Mesenchymal stem cell (in vitro differentiated cells and primary cell): Measurements from ENCODE around the gene SIK3.

Experiments
- DNase-seq: peaks from one replicate; pipeline ENCODE4 v3.0.0-alpha.2; 2013
- H2AFZ ChIP-seq: one replicate; pipeline ENCODE4 v1.6.1; 2013; ENCODE audit warnings: low read depth, mild to moderate bottlenecking, control low read depth, inconsistent platforms, low read length, moderate library complexity
- H2AK5ac ChIP-seq: 2 replicates; pipeline ENCODE4 v1.6.1; 2013; ENCODE audit warnings: low read length, moderate library complexity, mild to moderate bottlenecking, inconsistent platforms; ENCODE audit not compliant: severe bottlenecking
- H2BK120ac ChIP-seq: one replicate; pipeline ENCODE4 v1.6.1; 2013; ENCODE audit warnings: low read depth, mild to moderate bottlenecking, inconsistent platforms, low read length, moderate library complexity
- H2BK12ac ChIP-seq, 2 experiments: one replicate each; pipeline ENCODE4 v1.6.1; 2013; ENCODE audit warnings: inconsistent platforms in 2 of 2, low read length in 2 of 2, mild to moderate bottlenecking in 2 of 2, moderate library complexity in 2 of 2, control low read depth in 1 of 2
- H2BK15ac ChIP-seq: one replicate; pipeline ENCODE4 v1.6.1; 2013; ENCODE audit warnings: mild to moderate bottlenecking, low read depth, inconsistent platforms; ENCODE audit not compliant: poor library complexity, severe bottlenecking
- H2BK5ac ChIP-seq: 2 replicates; pipeline ENCODE4 v1.6.1; 2013; ENCODE audit warnings: low read depth, mild to moderate bottlenecking, low read length, control low read depth, inconsistent platforms; ENCODE audit not compliant: poor library complexity, severe bottlenecking
- H3K14ac ChIP-seq, 2 experiments: one replicate each; pipeline ENCODE4 v1.6.1; 2013; ENCODE audit warnings: inconsistent platforms in 2 of 2, low read length in 2 of 2, control low read depth in 1 of 2, mild to moderate bottlenecking in 1 of 2, moderate library complexity in 1 of 2
- H3K18ac ChIP-seq, 2 experiments: one replicate each; pipeline ENCODE4 v1.6.1; 2013; ENCODE audit warnings: inconsistent platforms in 2 of 2, low read length in 2 of 2, control low read depth in 1 of 2, low read depth in 1 of 2, mild to moderate bottlenecking in 1 of 2
- H3K23ac ChIP-seq, 2 experiments: one replicate each; pipeline ENCODE4 v1.6.1; 2013; ENCODE audit warnings: inconsistent platforms in 2 of 2, low read length in 2 of 2, mild to moderate bottlenecking in 2 of 2, moderate library complexity in 2 of 2, control low read depth in 1 of 2
- H3K27ac ChIP-seq: 2 replicates; pipeline ENCODE4 v1.5.1; 2013; ENCODE audit warnings: mild to moderate bottlenecking, moderate library complexity, low read length, control low read depth, inconsistent platforms; ENCODE audit not compliant: poor library complexity, severe bottlenecking
- H3K27me3 ChIP-seq, 2 experiments: 2 replicates each; pipeline versions ENCODE4 v1.6.1 to v1.7.0; 2013; ENCODE audit warnings: low read length in 2 of 2, mild to moderate bottlenecking in 2 of 2, moderate library complexity in 2 of 2, control low read depth in 1 of 2, inconsistent platforms in 1 of 2; ENCODE audit not compliant: control insufficient read depth in 1 of 2, insufficient read depth in 1 of 2
- H3K36me3 ChIP-seq, 2 experiments: 2 replicates each; pipeline versions ENCODE4 v1.6.1 to v1.7.0; 2013; ENCODE audit warnings: low read length in 2 of 2, control low read depth in 1 of 2, inconsistent platforms in 1 of 2, low read depth in 1 of 2, mild to moderate bottlenecking in 1 of 2; ENCODE audit not compliant: insufficient read depth in 2 of 2, control insufficient read depth in 1 of 2
- H3K4ac ChIP-seq, 2 experiments: one replicate each; pipeline ENCODE4 v1.6.1; 2013; ENCODE audit warnings: inconsistent platforms in 2 of 2, low read length in 2 of 2, mild to moderate bottlenecking in 2 of 2, moderate library complexity in 2 of 2, control low read depth in 1 of 2, low read depth in 1 of 2
- H3K4me1 ChIP-seq: 2 replicates; pipeline ENCODE4 v1.6.1; 2013; ENCODE audit warnings: low read depth, low read length, control low read depth; ENCODE audit not compliant: control insufficient read depth, insufficient read depth
- H3K4me2 ChIP-seq: 2 replicates; pipeline ENCODE4 v1.6.1; 2013; ENCODE audit warnings: low read length, mild to moderate bottlenecking, inconsistent platforms; ENCODE audit not compliant: poor library complexity, severe bottlenecking
- H3K4me3 ChIP-seq, 2 experiments: 2 replicates each; pipeline versions ENCODE4 v1.5.1 to v1.7.0; 2013; ENCODE audit warnings: low read length in 2 of 2, mild to moderate bottlenecking in 2 of 2, control low read depth in 1 of 2, low read depth in 1 of 2; ENCODE audit not compliant: insufficient read depth in 1 of 2
- H3K79me1 ChIP-seq: replicated peaks from 2 replicates; pipeline ENCODE4 v1.6.1; 2013; ENCODE audit warnings: mild to moderate bottlenecking, control low read depth, low read length, inconsistent platforms; ENCODE audit not compliant: poor library complexity, severe bottlenecking
- H3K9ac ChIP-seq: 2 replicates; pipeline ENCODE4 v1.7.0; 2013; ENCODE audit warnings: mild to moderate bottlenecking, low read length, moderate library complexity
- H3K9me3 ChIP-seq: 2 replicates; pipeline ENCODE4 v1.7.0; 2013; ENCODE audit warnings: mild to moderate bottlenecking, low read length; ENCODE audit not compliant: control insufficient read depth
- H4K8ac ChIP-seq: one replicate; pipeline ENCODE4 v1.6.1; 2013; ENCODE audit warnings: inconsistent platforms, mild to moderate bottlenecking, low read length, moderate library complexity
- H4K91ac ChIP-seq: one replicate; pipeline ENCODE4 v1.6.1; 2013; ENCODE audit warnings: mild to moderate bottlenecking, low read length, inconsistent platforms
- WGBS: methylation state at CpG from one replicate; pipeline ENCODE4 v1.1.7; 2013; ENCODE audit warnings: mixed read lengths; 5-methylcytosine and 5-hydroxymethylcytosine counted together

Gene SIK3

DNA sequence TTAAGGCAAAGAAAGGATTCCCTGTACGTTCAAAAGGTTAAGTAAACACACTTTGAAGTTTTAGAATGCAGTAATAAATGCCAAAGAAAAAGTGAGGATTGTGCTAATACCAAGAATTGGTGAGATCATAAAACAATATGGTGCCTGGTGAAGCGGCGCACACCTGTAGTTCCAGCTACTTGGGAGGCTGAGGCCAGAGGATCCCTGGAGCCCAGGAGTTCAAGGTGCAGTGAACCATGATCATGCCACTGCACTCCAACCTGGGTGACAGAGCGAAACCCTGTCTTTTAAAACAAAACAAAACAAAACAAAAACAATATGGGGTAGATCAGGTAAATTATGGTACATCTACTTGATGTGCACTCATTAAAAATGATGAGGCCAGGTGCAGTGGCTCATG is 187.4 kb downstream of the SIK3 start:
- Histone ChIP-seq H3K36me3 (no peaks in the 10 kb centered on the region), H3K18ac (no peak overlapping the region), H4K91ac (no peak overlapping the region), H3K23ac (no peak overlapping the region), H3K4me1 (no peaks in the 10 kb centered on the region), H3K4ac (no peak overlapping the region), H3K9me3 (no peaks in the 10 kb centered on the region), H2BK120ac (no peak overlapping the region), H2AFZ (no peak overlapping the region), H4K8ac (no peak overlapping the region), H3K9ac (no peak overlapping the region), H3K79me1 (peaks cover 11% of the 10 kb centered on the region), H3K27ac (no peak overlapping the region), H2AK5ac (no peak overlapping the region), H3K4me3 (no peak overlapping the region), H2BK12ac (no peak overlapping the region), H2BK5ac (no peak overlapping the region), H3K4me2 (no peak overlapping the region), H3K27me3 (no peaks in the 10 kb centered on the region), H3K14ac (no peak overlapping the region), H2BK15ac (no peak overlapping the region)
- 91% methylated on average over 3 of the region's 4 CpGs for WGBS
- no peak for DNase-seq

DNA sequence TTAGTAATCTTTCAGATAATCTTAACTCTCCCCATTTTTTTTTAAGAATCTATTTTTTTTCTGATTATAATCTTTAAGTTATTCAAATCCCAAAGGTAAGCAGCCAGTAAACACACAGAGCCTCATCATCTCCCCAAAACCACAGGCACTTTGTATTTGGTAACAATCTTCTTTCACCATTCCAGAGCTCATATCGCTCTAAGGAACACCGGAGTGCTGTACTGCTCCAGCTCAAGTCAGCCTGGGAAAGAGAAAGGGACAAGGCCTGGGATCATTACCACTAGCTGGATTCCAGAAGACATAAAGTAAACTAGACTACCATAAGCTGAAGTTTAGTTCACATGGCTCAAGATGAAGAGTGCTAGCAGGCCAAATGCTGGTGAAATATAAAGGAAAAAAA is 187.8 kb downstream of the SIK3 start:
- no peak overlapping the region for H3K4me3 ChIP-seq
- H3K36me3 ChIP-seq: peaks cover 0 to 2% of the 10 kb centered on the region in 2 experiments
- DNase-seq: peak; percentile 65
- H2BK120ac ChIP-seq: no peak overlapping the region
- H3K14ac ChIP-seq: no peak overlapping the region
- H3K27ac ChIP-seq: no peak overlapping the region
- no peak overlapping the region for H3K18ac ChIP-seq
- no peak overlapping the region for H4K8ac ChIP-seq
- no peak overlapping the region for H3K4me2 ChIP-seq
- no peaks in the 10 kb centered on the region for H3K9me3 ChIP-seq
- H2BK12ac ChIP-seq: no peak overlapping the region
- peaks cover 11% of the 10 kb centered on the region for H3K79me1 ChIP-seq
- no peak overlapping the region for H2BK5ac ChIP-seq
- WGBS: 60% methylated on average over 1 of the region's 2 CpGs
- H3K9ac ChIP-seq: no peak overlapping the region
- H3K27me3 ChIP-seq: no peaks in the 10 kb centered on the region
- H2BK15ac ChIP-seq: no peak overlapping the region
- no peak overlapping the region for H2AK5ac ChIP-seq
- no peak overlapping the region for H4K91ac ChIP-seq
- H2AFZ ChIP-seq: no peak overlapping the region
- H3K4me1 ChIP-seq: no peaks in the 10 kb centered on the region
- no peak overlapping the region for H3K23ac ChIP-seq
- H3K4ac ChIP-seq: no peak overlapping the region

GRCh38 chr11:116909245-116909644 is 189.0 kb downstream of the SIK3 start:
- no peaks in the 10 kb centered on the region for H3K27me3 ChIP-seq
- no peak overlapping the region for H2BK15ac ChIP-seq
- H2BK5ac ChIP-seq: no peak overlapping the region
- H3K14ac ChIP-seq: no peak overlapping the region
- H3K23ac ChIP-seq: no peak overlapping the region
- H3K36me3 ChIP-seq: peaks cover 0 to 4% of the 10 kb centered on the region in 2 experiments
- WGBS: 92% methylated on average over 1 of the region's 1 CpG
- H3K79me1 ChIP-seq: peaks cover 11% of the 10 kb centered on the region
- H3K9me3 ChIP-seq: no peaks in the 10 kb centered on the region
- H2BK120ac ChIP-seq: no peak overlapping the region
- H3K4me3 ChIP-seq: no peak overlapping the region
- H4K8ac ChIP-seq: no peak overlapping the region
- no peak overlapping the region for H2AK5ac ChIP-seq
- no peak overlapping the region for H2BK12ac ChIP-seq
- no peak overlapping the region for H3K9ac ChIP-seq
- DNase-seq: no peak
- H3K4me2 ChIP-seq: no peak overlapping the region
- H3K4me1 ChIP-seq: no peaks in the 10 kb centered on the region
- H4K91ac ChIP-seq: no peak overlapping the region
- H3K27ac ChIP-seq: no peak overlapping the region
- peak overlapping the region in 1 of 2 experiments; percentile 61 for H3K4ac ChIP-seq
- no peak overlapping the region for H3K18ac ChIP-seq
- H2AFZ ChIP-seq: no peak overlapping the region

DNA sequence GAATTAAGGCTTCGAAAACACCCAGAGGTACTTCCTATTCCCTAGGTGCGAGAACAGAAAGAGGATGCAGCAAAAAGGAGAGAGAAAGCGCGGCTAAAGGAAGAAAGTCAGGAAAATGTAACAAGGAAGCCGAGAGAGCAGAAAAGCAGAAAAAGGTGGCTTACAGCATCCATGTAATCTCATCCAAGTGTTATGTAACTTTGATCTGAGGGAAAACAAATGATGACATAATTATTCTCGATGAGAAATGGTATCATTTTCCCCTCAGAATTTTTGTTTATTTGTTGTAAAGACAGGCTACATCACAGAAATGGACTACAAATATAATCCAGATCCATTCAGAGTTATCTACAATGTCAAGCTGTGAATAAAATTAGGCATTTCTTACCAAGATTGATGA is 191.7 kb downstream of the SIK3 start:
- Histone ChIP-seq H3K79me1 (peaks cover 12% of the 10 kb centered on the region), H3K23ac (no peak overlapping the region)
- 95% methylated on average over 5 of the region's 6 CpGs for WGBS

More for the DNA sequence above, 191.7 kb downstream of the SIK3 start:
- H3K4me2 ChIP-seq: no peak overlapping the region
- H3K18ac ChIP-seq: no peak overlapping the region
- no peaks in the 10 kb centered on the region for H3K4me1 ChIP-seq
- H2BK15ac ChIP-seq: no peak overlapping the region
- no peaks in the 10 kb centered on the region for H3K27me3 ChIP-seq
- no peaks in the 10 kb centered on the region for H3K9me3 ChIP-seq
- H2AFZ ChIP-seq: no peak overlapping the region
- H4K8ac ChIP-seq: no peak overlapping the region
- H2BK5ac ChIP-seq: no peak overlapping the region
- no peak overlapping the region for H3K14ac ChIP-seq
- H2BK12ac ChIP-seq: no peak overlapping the region
- no peak overlapping the region for H3K9ac ChIP-seq
- no peak overlapping the region for H3K27ac ChIP-seq
- H3K4me3 ChIP-seq: no peak overlapping the region
- no peak overlapping the region for H2BK120ac ChIP-seq
- DNase-seq: no peak
- no peak overlapping the region for H2AK5ac ChIP-seq
- H3K4ac ChIP-seq: no peak overlapping the region
- no peak overlapping the region for H4K91ac ChIP-seq
- H3K36me3 ChIP-seq: peaks cover 0 to 7% of the 10 kb centered on the region in 2 experiments
